Activated CD8-positive, alpha-beta memory T cell treated with anti-CD3 and anti-CD28 coated beads, Interleukin-2, amount 10 ng/mL, durations not matched to agents 7 days and 5 days (primary cell): Measurements from ENCODE around the gene KIAA1671. TPM values are rescaled to one million over a fixed set of nuclear protein-coding genes. Genes with fewer than 3 reads are reported as not detected.

Source experiments
- ATAC-seq: fragments of 150-1000 bp; cut with Tn5 transposase; one replicate; pipeline ENCODE4 v1.10.0; 2021; ENCODE audit warnings: moderate library complexity
- CTCF ChIA-PET: fragments of 350-600 bp; sonication (Branson Sonifier 250); formaldehyde crosslinking; loops from one replicate; lab custom pipeline; 2021; ENCODE audit warnings: antibody characterized with exemption; lab: Charles Lee
- DNase-seq: peaks from one replicate; pipeline ENCODE4 v3.0.0-alpha.2; 2020
- H3K27ac Mint-ChIP-seq: one replicate; pipeline ENCODE4 v1.8.0; 2021; ENCODE audit warnings: mild to moderate bottlenecking, mixed read lengths
- H3K27me3 Mint-ChIP-seq: one replicate; pipeline ENCODE4 v1.8.0; 2021; ENCODE audit warnings: mixed read lengths
- H3K36me3 Mint-ChIP-seq: one replicate; pipeline ENCODE4 v1.8.0; 2021; ENCODE audit warnings: mild to moderate bottlenecking, mixed read lengths
- H3K4me1 Mint-ChIP-seq: one replicate; pipeline ENCODE4 v1.8.0; 2021; ENCODE audit warnings: mixed read lengths
- H3K4me3 Mint-ChIP-seq: one replicate; pipeline ENCODE4 v1.8.0; 2021; ENCODE audit warnings: mild to moderate bottlenecking, moderate library complexity, mixed read lengths
- H3K9me3 Mint-ChIP-seq: one replicate; pipeline ENCODE4 v1.8.0; 2022; ENCODE audit warnings: low read depth, mixed read lengths
- total RNA-seq, 2 experiments: library from RNA; stranded (reverse); gene quantifications; one replicate each; pipeline ENCODE4 v1.2.3, GENCODE V29; 2021

Gene KIAA1671
- total RNA-seq, 2 experiments from 2014 or later, result 11.4 to 20.1 TPM

GRCh38 chr22:24992946-24993345, 40.4 kb downstream of the KIAA1671 start:
- no peaks in the 10 kb centered on the region for H3K9me3 Mint-ChIP-seq
- peaks cover 62% of the 10 kb centered on the region for H3K4me1 Mint-ChIP-seq
- H3K4me3 Mint-ChIP-seq, result no peak overlapping the region
- ATAC-seq (no peak), DNase-seq (no peak)
- CTCF ChIA-PET, result interaction anchor here (0.9 to 1.4 kb wide), 3 partner anchors 9 to 61 kb away, joined by 3 read pairs; no protein-coding TSS in a partner anchor
- peaks cover 3% of the 10 kb centered on the region for H3K36me3 Mint-ChIP-seq
- peak overlapping the region; percentile 81 for H3K27ac Mint-ChIP-seq
- peaks cover 38% of the 10 kb centered on the region for H3K27me3 Mint-ChIP-seq

GRCh38 chr22:24994070-24994763, 41.7 kb downstream of the KIAA1671 start:
- CTCF ChIA-PET, result interaction anchor here (0.9 to 2.4 kb wide), 5 partner anchors 10 to 60 kb away, joined by 3 to 12 read pairs (median 5); no protein-coding TSS in a partner anchor
- peaks cover 3% of the 10 kb centered on the region for H3K36me3 Mint-ChIP-seq
- peak overlapping the region; percentile 23 for H3K4me3 Mint-ChIP-seq
- peaks cover 51% of the 10 kb centered on the region for H3K4me1 Mint-ChIP-seq
- peak overlapping the region; percentile 81 for H3K27ac Mint-ChIP-seq
- no peaks in the 10 kb centered on the region for H3K9me3 Mint-ChIP-seq
- ATAC-seq (peak; percentile 97), DNase-seq (peak; percentile 90)
- H3K27me3 Mint-ChIP-seq, result peaks cover 29% of the 10 kb centered on the region

- Mint-ChIP-seq H3K4me1 (peaks cover 44% of the 10 kb centered on the region), H3K36me3 (peaks cover 2% of the 10 kb centered on the region), H3K27ac (no peak overlapping the region), H3K9me3 (no peaks in the 10 kb centered on the region), H3K27me3 (peaks cover 19% of the 10 kb centered on the region), H3K4me3 (no peak overlapping the region)
- ATAC-seq (no peak), DNase-seq (no peak)
- CTCF ChIA-PET, result interaction anchor here (1.2 to 2.4 kb wide), 4 partner anchors 11 to 55 kb away, joined by 3 to 12 read pairs (median 3); no protein-coding TSS in a partner anchor
These were observed 43.2 kb downstream of the KIAA1671 start for GRCh38 chr22:24995649-24996180.

GRCh38 chr22:24996420-24996952, 44.0 kb downstream of the KIAA1671 start:
- H3K4me3 Mint-ChIP-seq, result no peak overlapping the region
- no peak for DNase-seq
- H3K4me1 Mint-ChIP-seq, result peaks cover 46% of the 10 kb centered on the region
- no peak for ATAC-seq
- peaks cover 17% of the 10 kb centered on the region for H3K27me3 Mint-ChIP-seq
- no peaks in the 10 kb centered on the region for H3K9me3 Mint-ChIP-seq
- H3K36me3 Mint-ChIP-seq, result peaks cover 6% of the 10 kb centered on the region
- CTCF ChIA-PET, result interaction anchor here (2.4 kb wide), 1 partner anchor 52 kb away, joined by 12 read pairs; no protein-coding TSS in a partner anchor
- no peak overlapping the region for H3K27ac Mint-ChIP-seq

GRCh38 chr22:24997023-24997422, 44.5 kb downstream of the KIAA1671 start:
- Mint-ChIP-seq H3K27me3 (peaks cover 12% of the 10 kb centered on the region), H3K9me3 (no peaks in the 10 kb centered on the region), H3K36me3 (peaks cover 8% of the 10 kb centered on the region), H3K4me3 (no peak overlapping the region), H3K27ac (no peak overlapping the region), H3K4me1 (peaks cover 44% of the 10 kb centered on the region)
- DNase-seq (no peak), ATAC-seq (no peak)
- CTCF ChIA-PET, result interaction anchor here (1.6 kb wide), 1 partner anchor 17 kb away, joined by 4 read pairs; no protein-coding TSS in a partner anchor

GRCh38 chr22:25000686-25001085, 48.2 kb downstream of the KIAA1671 start:
- Mint-ChIP-seq H3K36me3 (peaks cover 20% of the 10 kb centered on the region), H3K4me1 (peaks cover 28% of the 10 kb centered on the region), H3K4me3 (no peak overlapping the region), H3K27ac (no peak overlapping the region), H3K9me3 (peaks cover 4% of the 10 kb centered on the region), H3K27me3 (peaks cover 8% of the 10 kb centered on the region)
- no peak for ATAC-seq
- CTCF ChIA-PET, result interaction anchor here (0.6 kb wide), 1 partner anchor 57 kb away, joined by 3 read pairs; no protein-coding TSS in a partner anchor
- no peak for DNase-seq

- H3K4me3 Mint-ChIP-seq, result no peak overlapping the region
- peak; percentile 70 for ATAC-seq
- CTCF ChIA-PET, result interaction anchor here (0.8 to 1.1 kb wide), 2 partner anchors 18 to 25 kb away, joined by 3 to 4 read pairs; no protein-coding TSS in a partner anchor
- H3K27ac Mint-ChIP-seq, result peak overlapping the region; percentile 38
- peaks cover 20% of the 10 kb centered on the region for H3K4me1 Mint-ChIP-seq
- peaks cover 4% of the 10 kb centered on the region for H3K9me3 Mint-ChIP-seq
- peaks cover 21% of the 10 kb centered on the region for H3K36me3 Mint-ChIP-seq
- peak; percentile 56 for DNase-seq
- H3K27me3 Mint-ChIP-seq, result peaks cover 2% of the 10 kb centered on the region
These were observed 49.9 kb downstream of the KIAA1671 start for GRCh38 chr22:25002241-25002985.

GRCh38 chr22:25006354-25006753, 53.8 kb downstream of the KIAA1671 start:
- DNase-seq (no peak), ATAC-seq (no peak)
- H3K27me3 Mint-ChIP-seq, result no peaks in the 10 kb centered on the region
- peaks cover 4% of the 10 kb centered on the region for H3K9me3 Mint-ChIP-seq
- H3K4me1 Mint-ChIP-seq, result peaks cover 17% of the 10 kb centered on the region
- H3K36me3 Mint-ChIP-seq, result peaks cover 18% of the 10 kb centered on the region
- no peak overlapping the region for H3K4me3 Mint-ChIP-seq
- CTCF ChIA-PET, result interaction anchor here (0.7 to 1.5 kb wide), 2 partner anchors 11 to 43 kb away, joined by 3 to 5 read pairs; no protein-coding TSS in a partner anchor
- no peak overlapping the region for H3K27ac Mint-ChIP-seq

GRCh38 chr22:25007444-25008106, 55.1 kb downstream of the KIAA1671 start:
- Mint-ChIP-seq H3K4me1 (peaks cover 8% of the 10 kb centered on the region), H3K4me3 (no peak overlapping the region), H3K36me3 (peaks cover 10% of the 10 kb centered on the region), H3K9me3 (peaks cover 2% of the 10 kb centered on the region), H3K27ac (no peak overlapping the region), H3K27me3 (no peaks in the 10 kb centered on the region)
- DNase-seq, result no peak
- ATAC-seq, result peak; percentile 39
- CTCF ChIA-PET, result interaction anchor here (1.5 kb wide), 1 partner anchor 41 kb away, joined by 4 read pairs; no protein-coding TSS in a partner anchor

GRCh38 chr22:25008666-25009065, 56.1 kb downstream of the KIAA1671 start:
- DNase-seq (no peak), ATAC-seq (no peak)
- Mint-ChIP-seq H3K4me3 (no peak overlapping the region), H3K36me3 (peaks cover 5% of the 10 kb centered on the region), H3K27ac (no peak overlapping the region), H3K27me3 (peaks cover 5% of the 10 kb centered on the region), H3K4me1 (peaks cover 2% of the 10 kb centered on the region), H3K9me3 (peaks cover 2% of the 10 kb centered on the region)
- CTCF ChIA-PET, result no interaction called here

GRCh38 chr22:25012741-25013143, 60.2 kb downstream of the KIAA1671 start:
- CTCF ChIA-PET, result interaction anchor here (1.5 kb wide), 1 partner anchor 35 kb away, joined by 3 read pairs; no protein-coding TSS in a partner anchor
- ATAC-seq (no peak), DNase-seq (no peak)
- Mint-ChIP-seq H3K9me3 (no peaks in the 10 kb centered on the region), H3K27me3 (peaks cover 21% of the 10 kb centered on the region), H3K36me3 (no peaks in the 10 kb centered on the region), H3K4me3 (no peak overlapping the region), H3K4me1 (no peaks in the 10 kb centered on the region), H3K27ac (no peak overlapping the region)

GRCh38 chr22:25013607-25014006, 61.1 kb downstream of the KIAA1671 start:
- H3K4me1 Mint-ChIP-seq, result no peaks in the 10 kb centered on the region
- DNase-seq (no peak), ATAC-seq (no peak)
- H3K4me3 Mint-ChIP-seq, result no peak overlapping the region
- no peaks in the 10 kb centered on the region for H3K36me3 Mint-ChIP-seq
- CTCF ChIA-PET, result interaction anchor here (0.8 to 1.5 kb wide), 3 partner anchors 16 to 34 kb away, joined by 3 to 4 read pairs (median 3); no protein-coding TSS in a partner anchor
- H3K27me3 Mint-ChIP-seq, result peaks cover 30% of the 10 kb centered on the region
- H3K9me3 Mint-ChIP-seq, result no peaks in the 10 kb centered on the region
- no peak overlapping the region for H3K27ac Mint-ChIP-seq
